Measurements from ENCODE around the gene PICK1. TPM values are rescaled to one million over a fixed set of nuclear protein-coding genes. Genes with fewer than 3 reads are reported as not detected.

PICK1 gene
- total and polyA plus RNA-seq, 9 donors = 18.0 to 47.7 (median 34.3) TPM

DNA sequence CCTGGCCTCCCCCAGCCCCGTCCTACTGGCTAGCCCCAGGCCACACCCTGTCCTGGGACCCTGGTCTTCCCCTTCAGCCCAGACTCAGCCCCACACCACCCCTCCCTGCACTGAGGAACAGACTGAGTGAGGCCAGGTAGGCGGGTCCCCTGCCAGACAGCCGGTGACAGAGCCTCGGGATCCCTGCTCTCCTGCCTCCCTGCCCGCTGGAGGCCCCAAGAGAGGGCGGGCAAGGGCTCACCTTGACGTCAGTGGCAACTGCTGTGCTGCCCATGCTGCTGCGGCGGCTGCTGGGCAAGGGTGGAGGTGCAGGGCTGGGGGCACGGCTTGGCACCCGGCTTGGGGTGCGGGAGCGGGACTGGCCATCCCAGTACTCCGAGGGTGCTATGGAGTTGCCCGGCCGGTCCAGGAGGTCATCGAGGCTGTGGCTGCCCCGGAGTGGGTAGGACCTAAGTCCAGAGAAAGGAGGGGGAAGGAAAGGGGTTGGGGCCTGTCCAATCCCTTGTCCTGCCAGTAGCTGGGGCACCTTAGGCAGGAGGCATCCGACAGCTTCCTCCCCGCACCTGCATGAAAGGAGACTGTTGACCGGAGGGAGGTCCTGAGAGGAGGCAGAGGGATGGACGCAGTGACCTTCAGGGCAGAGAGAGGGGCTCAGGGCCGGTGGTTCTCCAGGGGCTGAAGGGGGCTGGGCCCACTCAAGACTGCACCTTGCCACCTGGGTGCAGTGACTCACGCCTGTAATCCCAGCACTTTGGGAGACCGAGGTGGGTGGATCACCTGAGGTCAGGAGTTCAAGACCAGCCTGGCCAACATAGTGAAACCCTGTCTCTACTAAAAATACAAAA lies 29.0 kb downstream of the PICK1 start:
- H3K36me3 ChIP-seq = no peaks in the 10 kb centered on the region
- no peaks in the 10 kb centered on the region for H3K27me3 ChIP-seq
- DNase-seq = no peak
- TF ChIP-seq EP300 (IDR thresholded peaks at IDR 0.05) (no peak), POLR2A (IDR thresholded peaks at IDR 0.05) (no peak)
- TF ChIP-seq, protein P1, sequence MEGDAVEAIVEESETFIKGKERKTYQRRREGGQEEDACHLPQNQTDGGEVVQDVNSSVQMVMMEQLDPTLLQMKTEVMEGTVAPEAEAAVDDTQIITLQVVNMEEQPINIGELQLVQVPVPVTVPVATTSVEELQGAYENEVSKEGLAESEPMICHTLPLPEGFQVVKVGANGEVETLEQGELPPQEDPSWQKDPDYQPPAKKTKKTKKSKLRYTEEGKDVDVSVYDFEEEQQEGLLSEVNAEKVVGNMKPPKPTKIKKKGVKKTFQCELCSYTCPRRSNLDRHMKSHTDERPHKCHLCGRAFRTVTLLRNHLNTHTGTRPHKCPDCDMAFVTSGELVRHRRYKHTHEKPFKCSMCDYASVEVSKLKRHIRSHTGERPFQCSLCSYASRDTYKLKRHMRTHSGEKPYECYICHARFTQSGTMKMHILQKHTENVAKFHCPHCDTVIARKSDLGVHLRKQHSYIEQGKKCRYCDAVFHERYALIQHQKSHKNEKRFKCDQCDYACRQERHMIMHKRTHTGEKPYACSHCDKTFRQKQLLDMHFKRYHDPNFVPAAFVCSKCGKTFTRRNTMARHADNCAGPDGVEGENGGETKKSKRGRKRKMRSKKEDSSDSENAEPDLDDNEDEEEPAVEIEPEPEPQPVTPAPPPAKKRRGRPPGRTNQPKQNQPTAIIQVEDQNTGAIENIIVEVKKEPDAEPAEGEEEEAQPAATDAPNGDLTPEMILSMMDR (IDR thresholded peaks at IDR 0.05) = no peak
- H3K4me3 ChIP-seq = no peak overlapping the region
- 84 to 86% (median 86%) methylated on average over 25 of the region's 25 CpGs for WGBS, 3 donors
- no peak overlapping the region for H3K27ac ChIP-seq
- peaks cover 7% of the 10 kb centered on the region for H3K4me1 ChIP-seq (ENCODE audit: insufficient read depth)
- intact Hi-C loops (cut with DNase I) = no loop called here
- no peaks in the 10 kb centered on the region for H3K9me3 ChIP-seq

DNA sequence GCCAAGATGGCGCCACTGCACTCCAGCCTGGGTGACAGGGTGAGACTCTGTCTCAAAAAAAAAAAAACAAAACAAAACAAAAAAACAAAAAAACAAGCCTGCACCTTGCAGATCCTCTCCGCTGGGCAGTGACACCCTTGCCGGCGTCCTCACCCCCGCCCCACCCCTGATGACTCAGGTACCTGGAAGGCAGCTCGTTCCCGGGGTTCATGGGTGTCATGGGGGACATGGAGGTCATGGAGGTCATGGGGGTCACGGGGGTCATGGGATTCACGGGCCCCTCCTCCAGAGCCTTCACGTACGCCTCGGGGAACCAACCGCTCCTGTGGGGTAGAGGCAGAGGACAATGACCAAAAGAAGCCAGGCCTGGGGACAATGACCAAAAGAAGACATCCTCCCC lies 29.7 kb downstream of the PICK1 start:
- Histone ChIP-seq H3K9me3 (no peaks in the 10 kb centered on the region), H3K27ac (no peak overlapping the region), H3K27me3 (no peaks in the 10 kb centered on the region), H3K36me3 (no peaks in the 10 kb centered on the region), H3K4me3 (no peak overlapping the region), H3K4me1 (ENCODE audit: insufficient read depth) (peaks cover 1% of the 10 kb centered on the region)
- intact Hi-C loops (cut with DNase I) = no loop called here
- no peak for TF ChIP-seq EP300 (IDR thresholded peaks at IDR 0.05)
- peak in 1 of 5 donors; percentile 36 for DNase-seq
- 81 to 88% (median 82%) methylated on average over 13 of the region's 13 CpGs for WGBS, 3 donors

DNA sequence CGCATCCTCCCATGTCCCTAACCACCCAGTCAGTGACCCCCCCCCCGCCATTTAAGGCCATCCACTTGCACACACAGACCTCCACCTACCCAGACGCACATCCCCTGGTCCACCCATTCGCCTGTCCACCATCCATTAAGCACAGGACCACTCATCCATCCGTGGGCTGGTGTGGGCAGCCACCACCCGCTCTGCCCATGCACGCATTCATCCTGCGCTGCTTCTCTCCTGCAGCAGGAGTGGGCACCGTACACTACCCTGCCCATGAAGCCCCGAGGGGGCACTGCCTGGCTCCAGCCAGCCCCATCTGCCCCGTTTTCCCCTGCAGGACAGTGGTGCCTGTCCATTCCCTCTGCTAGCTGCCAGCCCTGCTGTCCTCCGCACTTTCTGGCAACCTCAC lies 30.7 kb downstream of the PICK1 start:
- 67 to 77% (median 70%) methylated on average over 12 of the region's 12 CpGs for WGBS, 3 donors
- TF ChIP-seq, protein P1 (IDR thresholded peaks at IDR 0.05) = no peak
- TF ChIP-seq EP300 (IDR thresholded peaks at IDR 0.05) (no peak), POLR2A (IDR thresholded peaks at IDR 0.05) (no peak)
- no peaks in the 10 kb centered on the region for H3K9me3 ChIP-seq
- intact Hi-C loops (cut with DNase I) = no loop called here
- H3K4me1 ChIP-seq (ENCODE audit: insufficient read depth) = peaks cover 1% of the 10 kb centered on the region
- no peaks in the 10 kb centered on the region for H3K27me3 ChIP-seq
- H3K36me3 ChIP-seq = no peaks in the 10 kb centered on the region
- H3K27ac ChIP-seq = no peak overlapping the region
- peak in 1 of 5 donors; percentile 13 for DNase-seq
- H3K4me3 ChIP-seq = no peak overlapping the region

DNA sequence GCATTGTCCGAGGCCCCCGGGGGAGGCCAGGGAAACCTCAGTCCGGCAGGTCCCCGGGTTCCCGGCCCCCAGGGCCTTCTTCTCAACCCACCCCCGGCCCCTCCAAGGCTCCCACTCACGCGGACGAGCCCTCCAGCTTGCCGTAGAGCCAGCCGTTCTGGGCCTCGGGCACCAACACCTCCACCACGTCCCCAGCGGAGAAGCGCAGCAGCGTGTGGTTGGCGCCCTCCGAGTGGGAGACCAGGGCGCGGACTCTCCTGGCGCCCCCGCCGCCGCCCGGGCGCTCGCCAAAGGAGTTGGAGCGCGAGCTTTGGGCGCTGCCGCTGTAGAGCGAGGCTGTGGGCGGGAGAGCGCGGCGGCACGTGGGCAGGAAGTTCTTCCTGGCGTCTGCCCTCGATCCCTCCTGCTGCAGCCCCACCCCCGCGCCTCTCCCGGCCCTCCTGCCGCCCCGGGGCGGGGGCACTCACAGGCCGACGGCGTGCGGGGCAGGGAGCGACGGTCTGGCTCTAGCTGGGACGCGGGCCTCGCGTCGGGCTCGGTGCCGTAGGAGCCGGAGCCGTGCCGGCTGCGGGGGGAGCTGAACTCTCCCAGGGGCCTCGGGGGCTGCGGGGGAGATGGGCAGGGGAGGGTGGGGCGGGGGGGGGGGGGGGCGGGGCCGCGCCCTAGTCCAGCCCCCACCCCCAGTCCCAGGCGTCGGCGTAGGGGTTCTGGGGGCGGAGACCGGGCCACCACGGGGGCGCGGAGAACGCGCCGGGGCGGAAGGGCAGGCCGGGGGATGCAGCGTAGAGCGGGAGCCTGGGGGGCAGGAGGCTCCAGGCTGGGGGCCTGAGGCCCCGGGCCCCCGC lies 31.6 kb downstream of the PICK1 start:
- Histone ChIP-seq H3K4me1 (ENCODE audit: insufficient read depth) (peaks cover 1% of the 10 kb centered on the region), H3K27me3 (no peaks in the 10 kb centered on the region), H3K4me3 (no peak overlapping the region), H3K9me3 (no peaks in the 10 kb centered on the region), H3K27ac (no peak overlapping the region), H3K36me3 (no peaks in the 10 kb centered on the region)
- WGBS, 3 donors = 5 to 16% (median 10%) methylated on average over 27 to 83 of the region's 85 CpGs
- DNase-seq = no peak
- TF ChIP-seq EP300 (IDR thresholded peaks at IDR 0.05) (no peak), POLR2A (IDR thresholded peaks at IDR 0.05) (no peak)
- TF ChIP-seq, protein P1 (IDR thresholded peaks at IDR 0.05) = no peak
- intact Hi-C loops (cut with DNase I) = no loop called here

Measured in ovary (tissue), 9 donors.